GM12873 (cell line): ENCODE results near the gene EPHA6.

Experiments
- TF ChIP-seq, protein P1 (sequence below): IDR thresholded peaks from 2 replicates; pipeline ENCODE4 v1.5.1; 2012; ENCODE audit warnings: low read depth, mild to moderate bottlenecking, moderate library complexity, low read length, control low read depth; ENCODE audit not compliant: insufficient read depth; ENCODE audit errors: missing control alignments

Gene EPHA6

DNA sequence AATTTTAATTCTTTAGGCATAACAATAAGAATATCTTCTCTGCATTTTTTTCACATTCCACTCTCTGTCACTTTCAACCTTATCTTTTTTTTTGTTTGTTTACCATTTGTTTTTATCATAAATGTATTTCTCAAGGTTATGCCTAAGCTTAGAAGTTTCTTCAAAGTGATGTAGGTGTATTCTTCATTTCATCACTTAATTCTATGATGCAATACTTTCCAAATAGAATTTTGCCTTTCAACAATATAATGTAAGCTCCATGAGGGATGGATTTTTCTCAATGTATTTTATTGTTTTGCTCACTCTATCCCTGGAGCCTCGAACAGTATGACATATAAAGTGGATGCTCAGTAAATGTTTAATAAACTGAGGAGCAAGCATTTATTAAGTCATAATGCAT is 444.9 kb downstream of the EPHA6 start:
- TF ChIP-seq, protein P1, sequence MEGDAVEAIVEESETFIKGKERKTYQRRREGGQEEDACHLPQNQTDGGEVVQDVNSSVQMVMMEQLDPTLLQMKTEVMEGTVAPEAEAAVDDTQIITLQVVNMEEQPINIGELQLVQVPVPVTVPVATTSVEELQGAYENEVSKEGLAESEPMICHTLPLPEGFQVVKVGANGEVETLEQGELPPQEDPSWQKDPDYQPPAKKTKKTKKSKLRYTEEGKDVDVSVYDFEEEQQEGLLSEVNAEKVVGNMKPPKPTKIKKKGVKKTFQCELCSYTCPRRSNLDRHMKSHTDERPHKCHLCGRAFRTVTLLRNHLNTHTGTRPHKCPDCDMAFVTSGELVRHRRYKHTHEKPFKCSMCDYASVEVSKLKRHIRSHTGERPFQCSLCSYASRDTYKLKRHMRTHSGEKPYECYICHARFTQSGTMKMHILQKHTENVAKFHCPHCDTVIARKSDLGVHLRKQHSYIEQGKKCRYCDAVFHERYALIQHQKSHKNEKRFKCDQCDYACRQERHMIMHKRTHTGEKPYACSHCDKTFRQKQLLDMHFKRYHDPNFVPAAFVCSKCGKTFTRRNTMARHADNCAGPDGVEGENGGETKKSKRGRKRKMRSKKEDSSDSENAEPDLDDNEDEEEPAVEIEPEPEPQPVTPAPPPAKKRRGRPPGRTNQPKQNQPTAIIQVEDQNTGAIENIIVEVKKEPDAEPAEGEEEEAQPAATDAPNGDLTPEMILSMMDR: no peak

DNA sequence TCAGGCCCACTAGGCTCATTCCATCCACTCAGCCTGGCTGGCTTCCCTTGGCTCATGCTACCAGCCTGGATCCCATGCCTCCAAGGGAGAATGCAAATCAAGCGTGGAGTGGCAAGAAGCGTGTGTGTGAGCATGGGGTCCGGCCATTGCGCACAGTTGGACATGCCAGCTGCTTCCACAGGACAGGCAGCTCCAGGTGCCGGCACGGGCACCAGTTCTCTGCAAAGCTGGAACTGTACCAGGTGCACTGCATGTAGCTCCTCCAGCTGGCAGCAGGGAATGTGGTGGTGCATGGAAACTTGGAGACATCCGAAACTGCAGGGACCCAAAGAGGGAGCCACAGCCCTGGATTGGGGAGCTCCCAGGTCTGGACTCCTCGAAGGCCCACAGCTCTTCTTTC is 449.8 kb downstream of the EPHA6 start:
- TF ChIP-seq, protein P1: no peak

DNA sequence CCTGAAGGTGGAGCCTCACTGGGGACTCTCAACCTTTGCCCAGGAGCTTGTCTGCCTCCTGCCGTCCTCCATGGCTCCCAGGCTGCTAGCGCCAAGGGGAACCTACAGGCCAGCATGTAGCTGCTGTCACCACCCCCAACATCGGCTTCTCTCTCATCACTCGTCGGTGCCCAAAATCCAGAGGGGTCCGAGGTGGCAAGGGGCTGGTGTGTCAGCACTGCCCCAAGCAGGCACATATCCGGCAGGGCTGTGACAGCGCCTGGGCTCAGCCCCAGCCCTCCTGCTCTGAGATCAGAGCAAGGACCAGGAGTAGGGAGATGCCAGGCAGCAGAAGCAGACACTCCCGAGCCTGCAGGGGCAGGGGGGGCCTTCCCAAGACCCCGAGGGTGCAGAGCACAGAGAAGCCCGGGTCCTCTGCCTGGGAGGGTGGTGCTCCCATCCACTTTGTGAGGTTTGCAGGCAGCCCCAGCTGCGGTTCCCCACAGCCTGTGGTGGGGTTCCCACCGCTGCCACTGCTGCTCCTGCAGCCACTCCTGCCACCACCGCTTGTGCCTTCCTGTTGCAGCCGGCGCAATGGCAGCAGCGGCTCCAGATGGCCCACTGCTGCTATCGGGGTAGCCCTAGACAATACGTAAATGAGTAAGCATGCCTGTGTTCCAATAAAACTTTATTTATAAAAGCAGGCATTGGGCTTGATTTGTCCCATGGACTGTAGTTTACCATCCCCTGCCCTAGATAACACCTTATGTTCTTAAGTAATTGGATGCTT is 451.0 kb downstream of the EPHA6 start:
- TF ChIP-seq, protein P1: no peak

- TF ChIP-seq, protein P1: no peak
These were observed 454.8 kb downstream of the EPHA6 start for GRCh38 chr3:97269202-97269601.

DNA sequence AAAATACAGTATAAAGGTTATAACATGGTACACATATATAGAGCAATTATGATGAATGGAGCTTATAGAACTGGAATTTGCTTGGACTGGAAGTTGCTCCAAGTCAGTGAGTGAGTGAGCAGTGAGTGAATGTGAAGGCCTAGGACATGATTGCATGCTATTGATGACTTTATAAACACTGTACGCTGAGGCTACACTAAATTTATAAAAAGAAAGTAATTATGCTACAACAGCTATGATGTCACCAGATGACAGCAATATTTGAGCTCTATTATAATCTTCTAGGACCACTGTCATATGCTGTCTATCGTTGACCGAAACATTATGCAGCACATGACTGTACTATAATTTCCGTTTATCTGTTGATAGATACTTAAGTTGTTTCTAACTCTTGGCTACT is 463.3 kb downstream of the EPHA6 start:
- TF ChIP-seq, protein P1: no peak

GRCh38 chr3:97278506-97278905 is 464.1 kb downstream of the EPHA6 start:
- TF ChIP-seq, protein P1: no peak

DNA sequence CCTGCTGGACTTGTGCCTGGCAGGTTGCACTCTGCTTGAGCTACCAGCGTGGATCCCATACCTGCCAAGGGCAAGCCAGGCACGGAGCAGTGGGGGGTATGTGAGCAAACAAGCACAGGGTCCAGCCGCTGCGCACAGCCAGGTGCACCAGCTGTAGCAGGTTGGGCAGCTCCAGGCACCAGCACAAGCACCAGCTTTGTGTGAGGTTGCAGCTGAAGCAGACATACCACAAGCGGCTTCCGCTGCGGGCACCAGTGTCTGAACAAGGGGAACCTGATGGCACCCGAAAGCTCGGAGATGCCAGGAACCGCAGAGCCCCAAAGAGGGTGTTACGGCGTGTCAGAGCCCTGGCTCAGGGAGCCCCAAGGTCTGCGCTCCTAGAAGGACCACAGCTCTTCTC is 477.5 kb downstream of the EPHA6 start:
- TF ChIP-seq, protein P1: no peak
